Body of pancreas (tissue), 4 donors: ENCODE results near the gene TENM4.

Experiments
- POLR2A ChIP-seq, 3 donors: fragments of 450-650 bp; IDR thresholded peaks; one replicate each; pipeline ENCODE4 v1.6.1; 2016; ENCODE audit warnings: antibody characterized with exemption in 3 of 3, mild to moderate bottlenecking in 2 of 3
- TF ChIP-seq, protein P1 (sequence below), 7 experiments: fragments of 450-650 bp in 4 of 7; fragments of 200-600 bp in 3 of 7; sonication (generic) in 3 of 7; IDR thresholded peaks; one replicate each; pipeline ENCODE4 v1.5.1; 2016 to 2019; ENCODE audit warnings: antibody characterized with exemption in 7 of 7

DNA sequence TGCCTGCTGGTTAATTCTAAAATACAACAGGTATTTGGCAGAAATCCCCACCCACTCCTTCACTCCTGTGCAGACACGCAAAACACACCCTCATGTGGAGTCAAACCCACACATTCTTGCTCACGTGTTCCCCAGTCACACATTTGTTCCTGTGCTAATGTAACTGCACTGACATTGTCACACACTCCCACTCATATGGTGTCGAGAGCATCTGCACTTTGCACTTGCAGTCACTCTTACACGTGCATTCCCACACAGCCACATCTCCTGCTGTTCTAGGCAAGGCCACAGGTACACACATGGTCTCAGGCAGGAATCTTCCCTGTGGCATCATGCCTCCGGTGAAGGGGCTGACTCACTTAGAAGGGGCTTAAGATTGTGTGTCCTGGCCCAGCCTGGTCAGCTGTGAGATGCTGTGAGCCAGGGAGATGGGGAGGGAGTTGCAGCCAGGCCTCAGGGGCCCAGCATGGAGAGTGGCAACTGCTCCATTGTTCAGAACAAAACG is 395.0 kb downstream of the TENM4 start:
- TF ChIP-seq, protein P1, sequence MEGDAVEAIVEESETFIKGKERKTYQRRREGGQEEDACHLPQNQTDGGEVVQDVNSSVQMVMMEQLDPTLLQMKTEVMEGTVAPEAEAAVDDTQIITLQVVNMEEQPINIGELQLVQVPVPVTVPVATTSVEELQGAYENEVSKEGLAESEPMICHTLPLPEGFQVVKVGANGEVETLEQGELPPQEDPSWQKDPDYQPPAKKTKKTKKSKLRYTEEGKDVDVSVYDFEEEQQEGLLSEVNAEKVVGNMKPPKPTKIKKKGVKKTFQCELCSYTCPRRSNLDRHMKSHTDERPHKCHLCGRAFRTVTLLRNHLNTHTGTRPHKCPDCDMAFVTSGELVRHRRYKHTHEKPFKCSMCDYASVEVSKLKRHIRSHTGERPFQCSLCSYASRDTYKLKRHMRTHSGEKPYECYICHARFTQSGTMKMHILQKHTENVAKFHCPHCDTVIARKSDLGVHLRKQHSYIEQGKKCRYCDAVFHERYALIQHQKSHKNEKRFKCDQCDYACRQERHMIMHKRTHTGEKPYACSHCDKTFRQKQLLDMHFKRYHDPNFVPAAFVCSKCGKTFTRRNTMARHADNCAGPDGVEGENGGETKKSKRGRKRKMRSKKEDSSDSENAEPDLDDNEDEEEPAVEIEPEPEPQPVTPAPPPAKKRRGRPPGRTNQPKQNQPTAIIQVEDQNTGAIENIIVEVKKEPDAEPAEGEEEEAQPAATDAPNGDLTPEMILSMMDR (IDR thresholded peaks at IDR 0.05): no peak
- no peak for TF ChIP-seq POLR2A (IDR thresholded peaks at IDR 0.05)
